Hematopoietic multipotent progenitor cell treated with erythropoietin and hydrocortisone succinate and interleukin-3 and kit ligand, for 8 days (in vitro differentiated cells): Measurements from ENCODE around the gene NR2F1-AS1.

Experiments used
- DNase-seq: peaks from one replicate; pipeline ENCODE4 v3.0.0-alpha.2; 2015

NR2F1-AS1 gene

DNA sequence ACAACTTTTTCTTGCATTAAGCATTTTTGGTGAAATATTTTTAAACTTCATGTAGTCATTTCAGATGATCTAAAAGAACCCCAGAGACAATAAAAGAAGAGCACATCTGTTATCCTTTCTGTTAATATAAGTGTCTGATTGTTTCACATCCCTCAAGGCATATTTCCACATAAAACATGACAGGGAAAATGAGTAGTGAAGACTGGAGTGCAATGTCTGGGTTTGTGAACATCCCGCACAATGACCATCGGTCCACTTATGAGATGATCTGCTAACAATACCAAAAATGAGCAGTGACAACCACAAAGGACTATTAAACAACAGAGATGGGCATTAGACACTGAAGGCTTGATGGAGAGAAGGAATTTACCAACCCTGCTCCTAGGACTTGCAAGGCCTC, 209.1 kb downstream of the NR2F1-AS1 start:
- DNase-seq = no peak

DNA sequence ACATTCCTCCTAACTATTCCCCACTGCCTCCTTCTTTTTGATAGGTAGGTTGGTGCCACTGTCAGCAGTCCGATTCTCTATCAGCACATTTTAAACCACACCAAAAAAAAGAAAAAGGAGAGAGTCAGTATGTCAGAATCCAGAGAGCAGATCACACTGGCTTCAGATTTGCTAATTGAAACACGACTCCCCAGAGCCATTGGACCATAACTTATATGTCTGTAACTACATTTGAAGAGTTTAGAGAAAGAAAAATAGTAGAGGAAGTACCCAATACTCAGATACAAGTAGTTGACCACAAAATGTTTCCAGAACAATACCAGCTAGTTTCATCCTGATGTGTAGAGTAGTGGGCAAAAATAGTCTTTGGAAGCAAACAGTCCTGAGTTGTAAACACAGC, 216.6 kb downstream of the NR2F1-AS1 start:
- no peak for DNase-seq

DNA sequence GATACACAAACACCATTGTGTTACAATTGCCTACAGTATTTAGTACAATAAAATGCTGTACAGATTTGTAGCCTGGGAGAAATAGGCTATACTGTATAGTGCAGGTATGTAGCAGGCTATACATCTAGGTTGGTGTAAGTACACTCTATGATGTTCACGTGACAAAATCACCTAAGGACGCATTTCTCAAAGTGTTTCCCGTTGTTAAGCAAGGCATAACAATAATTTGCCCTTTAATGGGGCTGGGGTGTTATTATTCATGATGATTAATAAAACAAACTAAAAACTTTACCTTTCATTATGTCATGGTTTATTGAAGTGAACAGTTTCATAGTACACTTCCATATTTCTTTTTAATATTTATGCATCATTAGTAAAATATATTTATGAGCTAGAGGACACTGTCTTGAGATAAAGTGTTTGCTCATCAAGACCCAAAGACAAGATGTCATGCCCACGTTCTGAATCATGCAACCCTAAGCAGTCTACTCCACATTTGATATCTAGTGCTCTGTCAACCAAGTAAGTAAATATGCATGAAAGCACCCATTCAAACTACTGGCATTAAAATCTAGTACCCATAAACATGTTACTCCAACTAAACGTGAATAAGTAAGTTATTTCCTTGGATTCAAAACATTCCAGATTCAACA, 220.5 kb downstream of the NR2F1-AS1 start:
- DNase-seq = no peak

DNA sequence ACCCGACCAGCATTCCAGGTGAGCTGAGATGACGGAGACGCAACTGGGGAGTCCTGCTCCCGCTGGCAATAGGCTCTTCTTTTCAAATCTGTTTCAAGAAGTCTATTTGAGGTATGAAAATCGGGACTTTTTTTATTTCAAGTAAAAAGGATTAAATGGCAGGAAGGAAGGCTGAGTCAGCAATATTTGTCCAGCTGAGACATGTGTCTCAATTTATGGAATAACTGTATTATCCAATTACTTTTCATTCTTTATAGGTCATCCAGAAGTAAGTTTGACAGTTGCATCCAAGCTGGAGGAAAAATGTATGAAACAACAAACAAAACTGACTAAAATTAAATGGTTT, 221.1 kb downstream of the NR2F1-AS1 start:
- DNase-seq = no peak
